Measurements from ENCODE around the gene PLCL2. TPM values are rescaled to one million over a fixed set of nuclear protein-coding genes. Genes with fewer than 3 reads are reported as not detected.

The PLCL2 gene
- total RNA-seq, 1 experiment from 2014 or later: 0.07 TPM

DNA sequence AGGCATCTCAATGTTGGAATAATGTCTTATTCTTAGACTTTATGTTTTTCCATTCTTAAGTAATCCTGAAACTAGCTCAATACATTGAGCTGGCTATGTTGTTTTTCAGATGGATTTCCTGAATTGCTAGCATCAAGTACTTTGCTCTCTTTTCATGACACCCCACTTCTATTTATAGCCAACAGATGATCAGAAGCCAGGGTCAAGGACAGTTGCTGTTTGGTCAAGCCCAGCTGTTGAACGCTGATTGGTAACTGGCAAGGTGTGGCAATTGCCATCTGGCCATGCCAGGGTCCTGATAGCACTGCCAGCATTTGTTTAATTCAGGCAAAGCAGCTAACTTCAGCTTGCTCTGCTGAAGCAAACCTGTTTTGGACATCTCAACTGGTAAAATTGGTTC is 46.2 kb upstream of the PLCL2 start:
- Mint-ChIP-seq H3K27me3 (ENCODE audit: insufficient read depth, unreplicated experiment) (peaks cover 14% of the 10 kb centered on the region), H3K4me1 (ENCODE audit: low read depth, unreplicated experiment) (no peaks in the 10 kb centered on the region), H3K9me3 (ENCODE audit: unreplicated experiment) (no peaks in the 10 kb centered on the region), H3K27ac (ENCODE audit: unreplicated experiment) (no peak overlapping the region), H3K36me3 (ENCODE audit: insufficient read depth, unreplicated experiment) (no peaks in the 10 kb centered on the region), H3K4me3 (ENCODE audit: unreplicated experiment) (no peak overlapping the region)
- TF ChIP-seq, protein P1, sequence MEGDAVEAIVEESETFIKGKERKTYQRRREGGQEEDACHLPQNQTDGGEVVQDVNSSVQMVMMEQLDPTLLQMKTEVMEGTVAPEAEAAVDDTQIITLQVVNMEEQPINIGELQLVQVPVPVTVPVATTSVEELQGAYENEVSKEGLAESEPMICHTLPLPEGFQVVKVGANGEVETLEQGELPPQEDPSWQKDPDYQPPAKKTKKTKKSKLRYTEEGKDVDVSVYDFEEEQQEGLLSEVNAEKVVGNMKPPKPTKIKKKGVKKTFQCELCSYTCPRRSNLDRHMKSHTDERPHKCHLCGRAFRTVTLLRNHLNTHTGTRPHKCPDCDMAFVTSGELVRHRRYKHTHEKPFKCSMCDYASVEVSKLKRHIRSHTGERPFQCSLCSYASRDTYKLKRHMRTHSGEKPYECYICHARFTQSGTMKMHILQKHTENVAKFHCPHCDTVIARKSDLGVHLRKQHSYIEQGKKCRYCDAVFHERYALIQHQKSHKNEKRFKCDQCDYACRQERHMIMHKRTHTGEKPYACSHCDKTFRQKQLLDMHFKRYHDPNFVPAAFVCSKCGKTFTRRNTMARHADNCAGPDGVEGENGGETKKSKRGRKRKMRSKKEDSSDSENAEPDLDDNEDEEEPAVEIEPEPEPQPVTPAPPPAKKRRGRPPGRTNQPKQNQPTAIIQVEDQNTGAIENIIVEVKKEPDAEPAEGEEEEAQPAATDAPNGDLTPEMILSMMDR (IDR thresholded peaks at IDR 0.05; ENCODE audit: insufficient read depth in 1 of 2, low read depth in 1 of 2, low read length in 1 of 2, severe bottlenecking in 1 of 2, unreplicated experiment in 1 of 2): no peak
- H3K4me1 ChIP-seq: no peaks in the 10 kb centered on the region
- no peaks in the 10 kb centered on the region for H3K9me3 ChIP-seq
- intact Hi-C loops (cut with micrococcal nuclease; ENCODE audit: unreplicated experiment): no loop called here
- H3K27me3 ChIP-seq (replicated peaks; ENCODE audit: control insufficient read depth, insufficient read depth, low read length): no peaks in the 10 kb centered on the region; the same call in none of the 2 replicates
- no peak overlapping the region for H3K4me3 ChIP-seq (ENCODE audit: low read depth, low read length)
- H3K36me3 ChIP-seq (ENCODE audit: control insufficient read depth, insufficient read depth, low read length): no peaks in the 10 kb centered on the region
- BruUV-seq (replicated peaks): no TSS peak
- ChIA-PET POLR2A (no interaction called here), CTCF (no interaction called here)
- DNase-seq: no peak

DNA sequence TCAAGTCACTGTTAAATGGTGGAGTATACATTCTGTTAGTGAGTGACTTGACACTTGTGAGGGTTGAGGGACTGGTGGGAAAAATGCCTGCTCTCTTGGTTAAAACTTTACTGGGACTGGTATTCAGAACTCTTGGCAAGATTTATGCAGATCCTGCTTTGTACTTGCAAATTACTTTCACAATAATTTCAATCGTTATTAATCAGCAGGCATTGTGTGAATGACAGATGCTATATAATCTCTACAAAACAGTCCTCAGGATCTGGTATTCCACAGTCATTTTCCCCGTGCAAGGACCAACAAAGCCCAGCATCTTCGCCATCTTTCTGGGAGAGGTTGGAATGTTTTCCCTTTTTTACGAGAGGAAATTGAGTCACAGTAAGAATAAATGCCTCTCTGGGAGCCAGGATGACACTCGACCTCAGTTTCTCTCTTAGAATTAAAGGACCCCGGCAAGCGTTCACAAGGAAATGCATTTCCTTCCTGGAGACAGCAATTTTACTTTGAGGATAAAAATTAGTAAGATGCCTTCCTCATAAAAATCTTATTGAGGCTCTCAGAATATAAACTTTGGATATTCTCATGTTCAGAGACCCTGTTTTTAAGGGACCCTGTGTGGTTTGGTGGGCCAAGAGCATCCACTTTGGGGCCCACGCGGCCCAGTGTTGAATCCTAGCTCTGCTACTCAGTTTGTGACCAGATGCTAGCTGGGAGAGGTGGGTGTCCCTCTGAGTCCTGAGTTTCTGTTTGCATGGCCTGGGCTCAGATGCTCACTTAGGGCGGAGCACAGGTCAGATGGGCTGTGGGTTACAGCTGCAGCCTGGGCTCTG is 45.3 kb upstream of the PLCL2 start:
- Mint-ChIP-seq H3K4me3 (ENCODE audit: unreplicated experiment) (no peak overlapping the region), H3K9me3 (ENCODE audit: unreplicated experiment) (no peaks in the 10 kb centered on the region), H3K27ac (ENCODE audit: unreplicated experiment) (no peak overlapping the region), H3K36me3 (ENCODE audit: insufficient read depth, unreplicated experiment) (no peaks in the 10 kb centered on the region), H3K27me3 (ENCODE audit: insufficient read depth, unreplicated experiment) (peaks cover 13% of the 10 kb centered on the region), H3K4me1 (ENCODE audit: low read depth, unreplicated experiment) (no peaks in the 10 kb centered on the region)
- no peaks in the 10 kb centered on the region for H3K36me3 ChIP-seq (ENCODE audit: control insufficient read depth, insufficient read depth, low read length)
- ChIA-PET POLR2A (no interaction called here), CTCF (no interaction called here)
- intact Hi-C loops (cut with micrococcal nuclease; ENCODE audit: unreplicated experiment): loop anchor here (10.0 kb wide), 1 partner anchor 235 kb away; the partner anchor contains the start of gene DAZL
- no peaks in the 10 kb centered on the region; the same call in none of the 2 replicates for H3K27me3 ChIP-seq (replicated peaks; ENCODE audit: control insufficient read depth, insufficient read depth, low read length)
- H3K4me1 ChIP-seq: no peaks in the 10 kb centered on the region
- no peak for DNase-seq
- TF ChIP-seq, protein P1 (IDR thresholded peaks at IDR 0.05; ENCODE audit: insufficient read depth in 1 of 2, low read depth in 1 of 2, low read length in 1 of 2, severe bottlenecking in 1 of 2, unreplicated experiment in 1 of 2): no peak
- BruUV-seq (replicated peaks): no TSS peak
- no peaks in the 10 kb centered on the region for H3K9me3 ChIP-seq
- H3K4me3 ChIP-seq (ENCODE audit: low read depth, low read length): no peak overlapping the region

DNA sequence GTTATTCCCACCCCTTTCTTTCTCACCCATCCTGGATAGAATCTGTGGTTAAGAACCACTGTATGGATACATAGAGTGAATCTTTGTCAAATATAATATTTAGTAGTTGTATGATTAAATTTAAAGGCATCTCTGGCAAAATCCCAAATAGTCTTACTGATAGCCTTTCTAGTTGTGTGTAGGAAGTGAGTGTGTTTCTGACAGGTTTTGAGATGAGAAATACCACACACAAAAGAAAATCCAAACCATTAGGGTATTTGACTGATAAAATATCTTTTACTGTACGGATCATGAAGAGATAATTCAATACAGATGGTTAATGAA is 44.7 kb upstream of the PLCL2 start:
- intact Hi-C loops (cut with micrococcal nuclease; ENCODE audit: unreplicated experiment): loop anchor here (10.0 kb wide), 1 partner anchor 235 kb away; the partner anchor contains the start of gene DAZL
- no peaks in the 10 kb centered on the region for H3K4me1 ChIP-seq
- H3K4me3 Mint-ChIP-seq (ENCODE audit: unreplicated experiment): no peak overlapping the region
- no peak for DNase-seq
- peaks cover 16% of the 10 kb centered on the region for H3K27me3 Mint-ChIP-seq (ENCODE audit: insufficient read depth, unreplicated experiment)
- TF ChIP-seq, protein P1 (IDR thresholded peaks at IDR 0.05; ENCODE audit: insufficient read depth in 1 of 2, low read depth in 1 of 2, low read length in 1 of 2, severe bottlenecking in 1 of 2, unreplicated experiment in 1 of 2): no peak
- H3K9me3 ChIP-seq: no peaks in the 10 kb centered on the region
- no TSS peak for BruUV-seq (replicated peaks)
- H3K36me3 Mint-ChIP-seq (ENCODE audit: insufficient read depth, unreplicated experiment): no peaks in the 10 kb centered on the region
- no peaks in the 10 kb centered on the region for H3K36me3 ChIP-seq (ENCODE audit: control insufficient read depth, insufficient read depth, low read length)
- H3K27ac Mint-ChIP-seq (ENCODE audit: unreplicated experiment): no peak overlapping the region
- H3K9me3 Mint-ChIP-seq (ENCODE audit: unreplicated experiment): no peaks in the 10 kb centered on the region
- CTCF ChIA-PET: no interaction called here
- no peaks in the 10 kb centered on the region; the same call in none of the 2 replicates for H3K27me3 ChIP-seq (replicated peaks; ENCODE audit: control insufficient read depth, insufficient read depth, low read length)
- POLR2A ChIA-PET: no interaction called here
- H3K4me1 Mint-ChIP-seq (ENCODE audit: low read depth, unreplicated experiment): no peaks in the 10 kb centered on the region
- H3K4me3 ChIP-seq (ENCODE audit: low read depth, low read length): no peak overlapping the region
